IgD-negative memory B cell (primary cell): ENCODE measurements around the gene MICAL3. TPM values are rescaled to one million over a fixed set of nuclear protein-coding genes. Genes with fewer than 3 reads are reported as not detected.

ENCODE experiments used
- H3K27ac Mint-ChIP-seq, 3 donors: one replicate each; pipeline ENCODE4 v1.8.0; 2020 to 2022; ENCODE audit warnings: mild to moderate bottlenecking in 3 of 3, mixed read lengths in 3 of 3, moderate library complexity in 1 of 3
- H3K27me3 Mint-ChIP-seq: one replicate; pipeline ENCODE4 v1.8.0; 2021; ENCODE audit warnings: mixed read lengths
- H3K36me3 Mint-ChIP-seq: one replicate; pipeline ENCODE4 v1.8.0; 2020; ENCODE audit warnings: mild to moderate bottlenecking, mixed read lengths
- H3K4me1 Mint-ChIP-seq, 3 donors: one replicate each; pipeline ENCODE4 v1.8.0; 2020 to 2022; ENCODE audit warnings: mixed read lengths in 3 of 3, mild to moderate bottlenecking in 1 of 3
- H3K4me3 Mint-ChIP-seq, 4 donors: one replicate each; pipeline ENCODE4 v1.8.0; 2020 to 2022; ENCODE audit warnings: mild to moderate bottlenecking in 4 of 4, mixed read lengths in 4 of 4, moderate library complexity in 3 of 4
- H3K9me3 Mint-ChIP-seq, 3 donors: one replicate each; pipeline ENCODE4 v1.8.0; 2020 to 2021; ENCODE audit warnings: mixed read lengths in 3 of 3, mild to moderate bottlenecking in 1 of 3
- polyA plus RNA-seq: library from polyadenylated mRNA; unstranded; fragments of 300-500 nt; fragmentation: Illumina TruSeq; gene quantifications from one replicate; pipeline ENCODE4 v1.2.3, GENCODE V29; 2021

MICAL3 gene
- polyA plus RNA-seq, 1 donor from 2014 or later, result 12.0 TPM

DNA sequence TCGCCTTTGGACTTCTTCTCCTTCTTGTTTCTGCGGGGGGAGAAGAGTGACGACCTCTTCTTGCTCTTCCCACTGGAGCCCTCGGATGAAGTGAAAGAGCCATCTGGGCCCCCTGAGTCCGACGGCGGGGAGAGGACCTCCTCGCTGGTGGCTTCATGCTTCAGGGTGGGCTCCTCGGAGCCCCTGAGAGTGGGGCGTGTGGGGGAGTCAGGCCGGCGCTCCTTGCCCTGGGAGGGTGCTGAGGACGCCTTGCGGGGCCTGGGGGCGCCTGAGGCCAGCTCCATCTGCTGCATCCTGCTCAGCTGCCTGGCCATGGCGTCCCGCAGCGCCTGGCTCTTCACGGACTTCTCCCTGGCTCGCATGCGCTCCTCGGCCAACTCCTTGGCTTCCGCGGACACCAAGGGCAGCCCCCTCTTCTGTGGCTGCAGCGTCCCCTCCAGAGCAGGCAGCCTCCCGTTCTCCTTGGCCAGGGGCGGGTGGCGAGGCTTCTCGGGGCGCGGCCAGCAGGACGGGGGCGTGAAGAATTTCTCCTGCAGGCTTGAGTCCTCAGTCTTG lies 206.8 kb downstream of the MICAL3 start:
- Mint-ChIP-seq H3K27ac (peak overlapping the region in 1 of 3 donors; percentile 50), H3K4me1 (no peaks in the 10 kb centered on the region), H3K36me3 (peaks cover 1% of the 10 kb centered on the region), H3K9me3 (no peaks in the 10 kb centered on the region), H3K27me3 (no peaks in the 10 kb centered on the region), H3K4me3 (no peak overlapping the region)

DNA sequence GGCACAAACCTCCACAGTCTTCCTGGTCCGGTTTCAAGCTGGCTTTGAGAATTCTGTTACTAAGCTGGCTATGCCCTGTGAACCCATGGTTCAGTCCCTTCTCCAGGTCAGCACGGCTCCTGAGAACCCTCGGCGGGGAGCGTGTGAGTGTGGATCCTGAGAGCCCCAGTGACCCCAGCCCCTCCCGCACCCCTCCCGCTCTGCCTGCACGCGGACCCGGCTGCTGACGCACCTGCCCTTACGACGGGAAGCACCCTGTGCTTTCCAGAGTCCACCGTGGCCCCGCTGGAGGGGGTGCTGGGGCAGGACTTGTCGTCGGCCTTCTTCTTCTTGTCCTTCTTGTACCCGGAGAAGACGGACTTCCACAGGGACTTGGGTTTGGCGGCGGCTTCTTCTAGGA lies 207.3 kb downstream of the MICAL3 start:
- Mint-ChIP-seq H3K4me3 (no peak overlapping the region), H3K4me1 (no peaks in the 10 kb centered on the region), H3K36me3 (peaks cover 1% of the 10 kb centered on the region), H3K27me3 (no peaks in the 10 kb centered on the region), H3K9me3 (no peaks in the 10 kb centered on the region), H3K27ac (peak overlapping the region in 1 of 3 donors; percentile 50)

DNA sequence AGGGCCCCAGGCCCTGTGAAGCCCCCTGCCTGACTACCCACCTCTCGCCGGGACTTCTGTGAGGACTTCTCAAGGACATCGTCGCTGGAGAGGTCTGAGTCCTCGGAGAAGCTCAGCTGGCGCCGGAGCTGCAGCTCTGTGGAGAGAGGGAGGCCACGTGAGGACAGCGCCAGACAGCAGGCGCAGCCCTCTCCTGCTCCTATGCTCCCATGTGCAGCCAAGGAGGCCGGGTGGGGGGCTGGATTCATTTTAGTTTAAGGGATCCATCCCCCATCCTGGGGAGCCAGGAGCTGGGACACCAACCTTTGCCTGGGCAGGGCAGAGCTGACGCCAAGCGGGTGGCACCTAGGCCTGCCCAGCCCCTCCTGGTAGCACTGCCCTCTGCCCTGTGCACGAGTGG lies 207.7 kb downstream of the MICAL3 start:
- Mint-ChIP-seq H3K9me3 (no peaks in the 10 kb centered on the region), H3K36me3 (no peaks in the 10 kb centered on the region), H3K27ac (no peak overlapping the region), H3K27me3 (no peaks in the 10 kb centered on the region), H3K4me1 (no peaks in the 10 kb centered on the region), H3K4me3 (no peak overlapping the region)

DNA sequence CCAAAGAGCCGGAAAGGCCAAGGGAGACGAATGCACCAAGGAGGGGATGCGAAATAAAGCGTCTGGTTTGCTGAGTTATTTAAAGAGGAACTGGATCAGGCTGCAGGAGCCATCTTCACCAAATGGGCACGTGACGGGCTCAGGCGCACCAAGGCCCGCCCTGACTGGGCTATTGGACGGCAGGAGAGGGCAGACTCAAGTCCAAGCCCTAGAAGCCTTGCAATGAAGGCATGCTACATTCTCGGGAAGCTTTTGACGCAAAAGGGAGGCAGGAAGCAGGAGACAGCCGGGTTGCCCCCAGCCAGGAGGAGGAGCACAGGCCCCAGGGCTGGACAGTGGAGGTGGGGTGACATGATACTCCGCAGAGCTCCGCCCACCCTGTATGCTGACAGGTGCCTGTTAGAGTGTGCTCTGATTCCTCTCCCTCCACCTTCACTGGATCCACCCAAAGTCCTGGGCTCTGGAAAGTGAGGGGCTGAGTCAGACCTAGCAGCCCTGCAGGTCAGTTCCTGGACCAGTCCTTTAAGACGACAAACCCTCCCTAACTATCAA lies 208.6 kb downstream of the MICAL3 start:
- Mint-ChIP-seq H3K36me3 (no peaks in the 10 kb centered on the region), H3K27ac (peak overlapping the region in 1 of 3 donors; percentile 91), H3K4me3 (no peak overlapping the region), H3K27me3 (no peaks in the 10 kb centered on the region), H3K9me3 (no peaks in the 10 kb centered on the region), H3K4me1 (no peaks in the 10 kb centered on the region)

DNA sequence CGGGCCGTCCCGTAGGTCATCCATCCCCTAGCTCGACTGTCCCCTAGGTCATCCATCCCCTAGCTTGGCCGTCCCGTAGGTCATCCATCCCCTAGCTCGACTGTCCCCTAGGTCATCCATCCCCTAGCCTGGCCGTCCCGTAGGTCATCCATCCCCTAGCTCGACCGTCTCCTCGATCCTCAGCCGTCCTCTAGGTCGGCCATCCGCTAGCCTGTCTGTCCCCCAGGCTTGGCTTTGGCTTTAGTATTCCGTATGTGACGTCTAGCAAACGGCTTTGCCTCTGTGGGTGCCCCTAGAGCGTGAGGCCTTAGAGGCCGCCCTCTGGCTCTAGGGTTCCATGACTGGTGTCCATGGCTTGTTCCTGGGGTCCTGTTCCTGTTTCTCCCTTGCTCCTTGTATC lies 209.5 kb downstream of the MICAL3 start:
- H3K27ac Mint-ChIP-seq, result no peak overlapping the region
- no peaks in the 10 kb centered on the region for H3K4me1 Mint-ChIP-seq
- no peaks in the 10 kb centered on the region for H3K27me3 Mint-ChIP-seq
- H3K4me3 Mint-ChIP-seq, result no peak overlapping the region
- H3K9me3 Mint-ChIP-seq, result no peaks in the 10 kb centered on the region
- no peaks in the 10 kb centered on the region for H3K36me3 Mint-ChIP-seq

DNA sequence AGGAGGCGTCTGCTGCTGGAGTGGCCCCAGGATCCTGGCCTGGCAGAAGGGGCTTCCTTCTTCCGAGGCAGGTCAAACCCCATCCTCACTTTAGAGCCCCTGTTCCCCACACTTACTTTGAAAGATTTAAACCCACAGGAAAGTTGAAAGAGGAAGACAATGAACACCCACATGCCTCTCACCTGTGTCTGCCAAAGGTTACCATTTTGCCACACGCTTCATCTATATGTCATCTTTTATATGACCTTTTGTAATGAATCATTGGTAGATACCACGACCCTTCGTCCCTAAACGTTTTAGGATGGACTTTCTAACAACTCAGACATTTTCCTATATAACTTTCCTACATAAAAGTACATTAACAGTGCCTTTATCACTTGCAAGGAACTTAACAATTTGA lies 210.3 kb downstream of the MICAL3 start:
- Mint-ChIP-seq H3K27me3 (no peaks in the 10 kb centered on the region), H3K4me1 (no peaks in the 10 kb centered on the region), H3K27ac (no peak overlapping the region), H3K9me3 (no peaks in the 10 kb centered on the region), H3K4me3 (no peak overlapping the region), H3K36me3 (peaks cover 1% of the 10 kb centered on the region)

DNA sequence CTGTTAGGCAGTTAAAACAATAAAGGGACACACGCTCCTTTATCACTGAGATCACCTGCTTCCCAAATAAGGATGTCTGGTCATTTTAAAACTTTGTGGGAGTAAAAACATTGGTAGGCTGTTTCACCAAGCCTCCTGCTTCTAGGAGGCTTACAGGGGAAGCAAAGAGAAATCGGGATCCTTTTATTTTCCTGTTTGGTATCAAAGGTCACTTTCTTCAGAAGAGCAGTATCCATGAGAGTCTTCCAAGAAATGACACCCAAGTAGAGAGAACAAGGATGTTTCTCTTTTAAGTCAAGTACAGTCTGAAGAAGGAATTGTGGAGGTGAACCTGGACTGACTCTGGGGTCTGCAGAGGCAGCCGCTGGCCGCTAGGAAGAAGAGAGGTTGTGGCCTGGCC lies 213.2 kb downstream of the MICAL3 start:
- Mint-ChIP-seq H3K36me3 (peaks cover 1% of the 10 kb centered on the region), H3K27ac (no peak overlapping the region), H3K9me3 (no peaks in the 10 kb centered on the region), H3K4me1 (no peaks in the 10 kb centered on the region), H3K4me3 (no peak overlapping the region), H3K27me3 (no peaks in the 10 kb centered on the region)

DNA sequence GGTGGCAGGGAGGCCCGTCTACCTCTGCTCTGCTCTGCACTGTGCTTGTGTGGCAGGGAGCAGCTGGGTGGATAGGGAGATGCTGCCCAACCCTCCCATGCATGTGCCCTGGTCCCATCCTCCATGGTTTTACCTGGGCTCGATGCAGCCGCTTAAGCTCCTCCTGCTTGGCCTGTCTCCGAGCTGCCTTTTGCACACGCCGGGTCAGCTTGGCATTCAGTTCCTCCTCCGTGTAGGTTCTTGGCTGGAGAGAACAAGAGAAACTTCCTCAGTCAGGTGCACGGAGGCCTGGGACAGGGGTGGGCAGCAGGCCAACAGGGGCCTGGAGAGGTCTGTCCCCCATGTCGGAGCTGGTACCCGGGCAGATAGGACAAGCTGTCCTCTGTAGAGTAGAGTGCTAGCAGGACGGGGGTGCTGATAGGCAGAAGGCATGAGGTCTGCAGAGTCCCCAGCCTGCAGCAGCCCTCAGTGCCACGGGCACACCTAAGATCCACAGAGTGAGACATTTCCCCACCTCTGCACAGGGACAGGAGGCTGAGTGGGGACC lies 213.7 kb downstream of the MICAL3 start:
- Mint-ChIP-seq H3K27ac (no peak overlapping the region), H3K36me3 (peaks cover 1% of the 10 kb centered on the region), H3K4me1 (no peaks in the 10 kb centered on the region), H3K27me3 (no peaks in the 10 kb centered on the region), H3K9me3 (no peaks in the 10 kb centered on the region), H3K4me3 (no peak overlapping the region)

DNA sequence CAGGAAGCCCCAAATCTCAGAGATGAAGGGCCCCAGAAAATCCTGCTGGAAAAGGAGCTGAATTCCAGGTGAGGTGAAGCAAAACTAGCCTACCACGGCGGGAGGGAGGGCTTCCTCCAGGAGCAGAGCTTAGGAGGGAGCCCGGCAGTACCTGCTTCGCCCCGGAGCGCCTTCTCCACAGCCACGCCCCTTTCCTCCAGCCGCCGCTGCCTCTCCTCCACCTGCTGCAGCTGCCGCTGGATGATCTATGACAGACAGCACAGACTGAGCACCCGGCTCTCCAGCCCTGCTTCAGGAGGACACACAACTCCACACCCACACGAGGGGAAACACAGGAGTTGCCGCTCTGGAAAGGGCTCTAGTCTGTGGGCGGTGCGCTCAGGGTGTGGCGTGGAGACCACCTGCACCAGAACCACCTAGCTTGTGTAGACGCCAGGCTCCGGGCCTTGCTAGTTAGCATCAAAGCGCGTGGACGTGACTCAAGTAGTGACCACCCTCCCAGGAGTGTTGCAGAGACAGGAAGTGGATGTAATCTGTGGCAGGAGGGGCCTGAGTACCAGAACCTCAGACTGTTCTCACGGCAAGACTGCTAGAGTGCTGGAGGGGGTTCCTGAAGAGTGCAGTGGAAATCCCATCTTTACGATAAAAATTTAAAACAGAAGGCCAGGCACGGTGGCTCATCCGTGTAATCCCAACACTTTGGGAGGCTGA lies 215.5 kb downstream of the MICAL3 start:
- H3K9me3 Mint-ChIP-seq, result no peaks in the 10 kb centered on the region
- no peaks in the 10 kb centered on the region for H3K27me3 Mint-ChIP-seq
- no peak overlapping the region for H3K4me3 Mint-ChIP-seq
- peaks cover 1% of the 10 kb centered on the region for H3K36me3 Mint-ChIP-seq
- no peaks in the 10 kb centered on the region for H3K4me1 Mint-ChIP-seq
- H3K27ac Mint-ChIP-seq, result no peak overlapping the region

DNA sequence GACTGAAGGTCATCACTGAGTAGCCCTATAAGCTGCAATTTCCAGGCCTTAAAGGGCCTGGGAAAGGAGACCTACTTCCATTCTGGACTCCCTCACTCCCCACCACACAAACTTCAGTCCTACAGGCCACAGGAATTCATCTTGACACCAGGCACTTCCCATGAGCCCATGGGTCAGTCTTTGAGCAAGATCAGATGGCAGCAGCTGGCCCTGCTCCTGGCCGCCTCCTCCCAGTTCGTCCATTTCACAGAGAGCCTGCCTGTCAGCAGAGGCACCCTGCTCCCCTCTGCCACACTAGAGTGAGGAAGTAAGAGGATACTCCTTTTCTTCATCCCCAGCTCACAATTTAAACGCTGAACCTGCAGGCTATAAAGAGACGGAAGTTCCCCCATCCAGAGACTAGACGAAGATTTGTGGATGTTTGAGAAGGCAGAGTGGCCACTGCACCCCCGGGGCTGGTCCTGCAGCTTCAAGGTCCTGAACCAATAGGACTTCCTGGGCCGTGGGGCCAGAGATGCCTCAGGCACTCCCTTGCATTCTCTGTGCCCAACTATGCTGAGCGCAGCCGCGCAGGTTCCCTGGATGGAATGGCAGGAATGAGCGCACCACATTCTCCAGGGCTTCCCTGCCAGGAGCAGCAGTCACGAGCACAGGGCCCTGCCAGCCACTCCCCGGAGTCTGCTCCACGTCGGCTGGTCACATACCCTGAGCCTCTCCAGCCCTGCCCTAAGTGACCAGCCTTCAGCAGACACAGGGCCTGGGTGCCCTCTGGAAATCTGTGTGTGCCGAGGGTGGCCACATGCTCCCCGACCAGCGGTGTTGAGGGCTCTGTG lies 216.6 kb downstream of the MICAL3 start:
- Mint-ChIP-seq H3K9me3 (no peaks in the 10 kb centered on the region), H3K27ac (peak overlapping the region in 1 of 3 donors; percentile 57), H3K4me3 (no peak overlapping the region), H3K27me3 (no peaks in the 10 kb centered on the region), H3K36me3 (peaks cover 1% of the 10 kb centered on the region), H3K4me1 (peaks cover 0 to 1% (median 0%) of the 10 kb centered on the region in 3 donors)

DNA sequence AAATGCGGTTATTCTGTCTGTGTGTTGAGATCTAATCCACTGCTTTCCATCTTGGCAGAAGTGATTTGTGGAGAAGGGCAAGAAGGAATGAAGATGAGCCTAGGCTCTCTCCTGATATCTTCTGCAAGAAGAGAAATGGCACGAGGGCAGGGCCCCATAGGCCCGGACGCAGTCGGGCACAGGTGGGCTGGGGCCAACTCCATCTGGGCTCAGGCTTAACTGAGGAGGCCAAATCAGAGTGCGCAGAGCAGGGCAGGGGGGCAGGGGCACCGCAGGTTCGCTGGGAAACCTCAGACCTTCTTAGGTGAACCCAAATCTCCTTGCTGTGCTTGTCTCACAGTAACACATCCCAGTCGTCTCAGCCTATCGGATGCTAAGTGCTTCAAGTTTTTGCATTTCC lies 217.3 kb downstream of the MICAL3 start:
- Mint-ChIP-seq H3K4me3 (no peak overlapping the region), H3K4me1 (peaks cover 0 to 2% (median 1%) of the 10 kb centered on the region in 3 donors), H3K27ac (peak overlapping the region in 1 of 3 donors; percentile 57), H3K27me3 (no peaks in the 10 kb centered on the region), H3K36me3 (peaks cover 4% of the 10 kb centered on the region), H3K9me3 (peaks cover 0 to 2% (median 0%) of the 10 kb centered on the region in 3 donors)

DNA sequence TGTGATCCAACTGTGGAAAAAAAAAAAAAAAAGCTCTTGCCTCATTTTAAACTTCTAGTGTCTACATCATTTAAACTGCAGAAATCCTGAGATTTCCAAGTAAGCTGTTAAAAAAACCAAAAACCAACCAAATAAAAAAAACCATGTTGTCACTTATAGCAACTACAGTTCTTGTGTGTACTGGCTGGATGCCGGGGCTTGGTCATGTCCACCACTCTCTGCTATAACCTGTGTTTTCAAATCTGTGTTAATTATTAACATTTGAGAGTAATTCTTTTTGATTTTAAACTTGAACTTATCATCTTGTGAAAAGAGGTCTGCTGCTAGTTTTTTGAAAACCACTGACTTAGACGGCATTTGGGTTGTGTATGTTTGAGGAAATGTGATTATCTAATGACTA lies 217.9 kb downstream of the MICAL3 start:
- Mint-ChIP-seq H3K36me3 (peaks cover 4% of the 10 kb centered on the region), H3K4me1 (peaks cover 0 to 3% (median 1%) of the 10 kb centered on the region in 3 donors), H3K27ac (peak overlapping the region in 1 of 3 donors; percentile 30)

DNA sequence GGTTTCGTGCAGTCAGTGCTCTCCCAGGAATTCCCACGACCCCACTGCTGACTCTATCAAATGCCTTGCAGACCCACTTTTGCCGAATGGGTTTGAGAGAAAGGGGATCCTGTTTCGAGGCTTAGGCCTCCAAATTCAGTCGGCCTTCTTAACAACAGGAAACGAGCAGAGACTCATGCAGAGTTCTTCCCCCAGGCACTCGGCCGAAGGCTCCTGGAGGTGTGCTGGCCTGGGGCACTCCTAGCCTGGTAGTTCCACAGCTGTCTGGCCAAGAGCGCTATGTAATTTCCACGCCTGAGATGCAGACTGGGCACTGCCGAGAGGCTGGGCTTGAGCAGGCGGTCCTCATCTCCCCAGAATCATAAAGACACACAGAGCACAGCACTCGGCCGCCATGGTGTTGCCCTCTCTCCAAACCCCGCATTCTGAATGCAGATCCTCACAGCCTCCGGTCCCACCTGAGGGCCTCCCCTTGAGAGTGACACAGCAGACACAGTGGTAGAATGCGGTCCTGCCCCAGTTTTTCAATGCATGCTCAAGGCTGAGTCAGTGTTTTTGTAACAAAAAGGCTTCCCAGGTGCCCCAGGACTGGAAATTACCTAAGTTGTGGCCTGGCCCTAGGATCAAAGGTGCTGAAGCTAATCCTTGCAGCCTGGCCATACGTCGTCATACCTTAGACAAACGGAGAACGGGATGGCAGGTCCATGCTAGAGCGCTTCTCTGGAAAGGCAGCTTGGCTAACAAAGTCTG lies 219.9 kb downstream of the MICAL3 start:
- Mint-ChIP-seq H3K4me1 (peaks cover 15 to 17% (median 16%) of the 10 kb centered on the region in 3 donors), H3K36me3 (peaks cover 4% of the 10 kb centered on the region), H3K9me3 (peaks cover 0 to 2% (median 0%) of the 10 kb centered on the region in 3 donors), H3K27me3 (no peaks in the 10 kb centered on the region), H3K4me3 (no peak overlapping the region), H3K27ac (peak overlapping the region in 2 of 3 donors; percentile 11 to 91)

More for the DNA sequence above, 217.9 kb downstream of the MICAL3 start:
- Mint-ChIP-seq H3K4me3 (no peak overlapping the region), H3K9me3 (peaks cover 0 to 2% (median 0%) of the 10 kb centered on the region in 3 donors), H3K27me3 (no peaks in the 10 kb centered on the region)

DNA sequence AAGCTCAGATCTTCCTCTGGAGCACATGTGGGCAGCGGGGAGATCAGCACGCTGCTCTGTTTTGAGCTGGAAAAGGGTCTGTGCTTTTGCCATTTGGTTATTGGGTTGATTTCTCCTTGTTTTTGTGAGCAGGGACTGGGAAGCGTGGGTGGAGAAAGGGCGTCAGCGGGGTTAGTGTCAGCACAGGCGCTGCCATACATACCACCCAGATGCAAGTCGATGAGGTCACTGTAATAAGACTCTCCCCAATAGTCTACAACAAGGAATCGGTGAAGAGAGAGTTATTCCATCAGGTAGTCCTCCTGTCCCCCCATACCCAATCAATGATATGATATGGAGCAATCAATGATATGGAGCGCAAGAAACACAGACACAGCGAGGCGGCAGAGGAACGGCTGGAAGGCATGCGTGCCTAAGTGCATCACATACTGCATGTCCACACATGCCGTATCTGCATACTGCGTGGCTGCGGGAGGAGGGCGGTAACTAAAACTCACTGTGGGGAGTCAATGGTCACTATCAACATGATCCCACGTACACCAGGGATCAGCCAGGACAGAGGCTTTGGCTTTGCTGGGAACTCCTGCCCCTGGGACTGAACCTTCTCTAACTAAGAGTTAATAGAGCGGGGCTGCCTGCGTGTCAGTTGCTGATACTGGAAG lies 220.6 kb downstream of the MICAL3 start:
- Mint-ChIP-seq H3K27ac (peak overlapping the region in 2 of 3 donors; percentile 20 to 23), H3K9me3 (peaks cover 0 to 2% (median 0%) of the 10 kb centered on the region in 3 donors), H3K4me3 (no peak overlapping the region), H3K4me1 (peaks cover 17 to 19% (median 18%) of the 10 kb centered on the region in 3 donors), H3K27me3 (no peaks in the 10 kb centered on the region), H3K36me3 (peaks cover 2% of the 10 kb centered on the region)
